Activated naive CD4-positive, alpha-beta T cell treated with anti-CD3 and anti-CD28 coated beads, Interleukin-2, amount 50 U/mL, for 72 hours (primary cell): ENCODE measurements around the gene MED6. TPM values are rescaled to one million over a fixed set of nuclear protein-coding genes. Genes with fewer than 3 reads are reported as not detected.

Experiments
- ATAC-seq, 2 donors: fragments of 150-1000 bp; cut with Tn5 transposase; 2 replicates each; pipeline ENCODE4 v1.10.0; 2021; ENCODE audit warnings: mild to moderate bottlenecking in 2 of 2, moderate library complexity in 2 of 2
- DNase-seq, 2 donors: peaks; one replicate each; pipeline ENCODE4 v3.0.0; 2021 to 2022; ENCODE audit warnings: low spot score in 2 of 2
- H3K27ac Mint-ChIP-seq, 2 donors: one replicate each; pipeline ENCODE4 v1.8.0; 2022; ENCODE audit warnings: mild to moderate bottlenecking in 2 of 2, mixed read lengths in 2 of 2
- H3K36me3 Mint-ChIP-seq, 2 donors: one replicate each; pipeline ENCODE4 v1.8.0; 2022; ENCODE audit warnings: mixed read lengths in 2 of 2
- H3K9me3 Mint-ChIP-seq, 2 donors: one replicate each; pipeline ENCODE4 v1.8.0; 2022; ENCODE audit warnings: mixed read lengths in 2 of 2
- total RNA-seq, 2 donors: library from RNA; stranded (reverse); gene quantifications; one replicate each; pipeline ENCODE4 v1.2.3, GENCODE V29; 2022

MED6 gene
- total RNA-seq, 2 donors from 2014 or later = 58.8 to 80.4 TPM

DNA sequence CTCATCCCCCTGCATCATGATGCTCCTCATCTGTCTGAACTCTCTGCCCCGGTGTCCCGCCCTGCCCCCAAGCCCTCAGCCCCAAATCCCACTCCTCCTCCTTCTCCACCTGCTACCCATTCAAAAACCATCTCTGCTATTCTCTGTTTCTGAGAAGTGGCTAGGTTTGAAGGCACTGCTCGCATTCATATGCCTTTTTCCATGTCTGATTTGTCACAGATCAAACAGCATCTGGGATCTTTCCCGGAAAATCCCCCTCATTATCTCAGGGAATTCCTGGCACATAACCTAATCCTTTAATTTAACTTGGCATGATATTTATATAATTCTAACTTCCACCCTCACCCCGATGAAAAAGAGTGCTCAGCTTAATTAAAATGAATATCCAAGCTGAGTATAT is 62.4 kb downstream of the MED6 start:
- no peak for ATAC-seq
- no peak for DNase-seq
- Mint-ChIP-seq H3K27ac (no peak overlapping the region), H3K36me3 (peaks cover 4% of the 10 kb centered on the region in 2 donors), H3K9me3 (peaks cover 0 to 3% of the 10 kb centered on the region in 2 donors)

DNA sequence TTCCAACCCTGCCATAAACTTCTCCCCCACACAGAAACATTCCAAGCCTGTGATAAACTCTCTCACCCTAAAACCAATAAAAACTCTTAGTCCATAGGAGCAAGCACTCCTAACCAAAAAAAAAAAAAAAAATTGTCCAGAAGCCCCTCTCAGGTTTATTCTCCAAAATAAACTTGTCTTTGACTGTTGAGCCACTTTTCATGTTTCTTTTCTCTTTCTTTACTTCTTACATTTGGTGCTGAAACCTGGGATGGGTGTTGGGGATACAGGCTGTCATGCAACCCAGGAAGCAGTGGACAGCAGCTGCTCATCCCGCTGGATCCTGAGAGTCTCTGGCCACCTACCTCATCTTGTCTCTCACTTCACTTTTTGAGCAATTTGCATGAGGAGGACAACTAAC is 63.6 kb downstream of the MED6 start:
- ATAC-seq = no peak
- Mint-ChIP-seq H3K27ac (no peak overlapping the region), H3K9me3 (peaks cover 0 to 7% of the 10 kb centered on the region in 2 donors), H3K36me3 (peaks cover 13 to 15% of the 10 kb centered on the region in 2 donors)
- DNase-seq = no peak

GRCh38 chr14:70534904-70535303 is 65.6 kb downstream of the MED6 start, which contains the start of gene ADAM20:
ADAM20 (minus strand) TSS chr14:70535004; CDS start chr14:70524757, 10,247 bp downstream.
- peaks cover 0 to 7% of the 10 kb centered on the region in 2 donors for H3K9me3 Mint-ChIP-seq
- ATAC-seq (no peak), DNase-seq (no peak)
- H3K36me3 Mint-ChIP-seq = peaks cover 13 to 15% of the 10 kb centered on the region in 2 donors
- H3K27ac Mint-ChIP-seq = no peak within 1 kb of the TSS

Other genes with a start within 250 kb of the MED6 start
- 10 to 100 TPM; 46.5 to 69.4 TPM for gene COX16, start 241.0 kb downstream of the MED6 start, total RNA-seq
- 1 to 10 TPM; 4.1 to 4.6 TPM for gene SYNJ2BP, start 183.6 kb downstream of the MED6 start, total RNA-seq
- under 1 TPM in 1 of 2 donors, not detected in 1; 0.39 TPM for gene ADAM21, start 148.5 kb downstream of the MED6 start, total RNA-seq
- gene ADAM20, start 65.7 kb downstream of the MED6 start, total RNA-seq = 1 to 10 TPM in 1 of 2 donors, under 1 TPM in 1; 0.56 to 2.4 TPM
- gene TTC9, start 41.3 kb upstream of the MED6 start, total RNA-seq = 1 to 10 TPM; 6.2 to 6.5 TPM
- 10 to 100 TPM in 1 of 2 donors, 1 to 10 TPM in 1; 8.7 to 10.7 TPM for gene MAP3K9, start 208.9 kb upstream of the MED6 start, total RNA-seq